ENCODE data around the gene KCNJ15. TPM values are rescaled to one million over a fixed set of nuclear protein-coding genes. Genes with fewer than 3 reads are reported as not detected.

The KCNJ15 gene
- total RNA-seq, 1 donor from 2014 or later: 0.46 TPM

DNA sequence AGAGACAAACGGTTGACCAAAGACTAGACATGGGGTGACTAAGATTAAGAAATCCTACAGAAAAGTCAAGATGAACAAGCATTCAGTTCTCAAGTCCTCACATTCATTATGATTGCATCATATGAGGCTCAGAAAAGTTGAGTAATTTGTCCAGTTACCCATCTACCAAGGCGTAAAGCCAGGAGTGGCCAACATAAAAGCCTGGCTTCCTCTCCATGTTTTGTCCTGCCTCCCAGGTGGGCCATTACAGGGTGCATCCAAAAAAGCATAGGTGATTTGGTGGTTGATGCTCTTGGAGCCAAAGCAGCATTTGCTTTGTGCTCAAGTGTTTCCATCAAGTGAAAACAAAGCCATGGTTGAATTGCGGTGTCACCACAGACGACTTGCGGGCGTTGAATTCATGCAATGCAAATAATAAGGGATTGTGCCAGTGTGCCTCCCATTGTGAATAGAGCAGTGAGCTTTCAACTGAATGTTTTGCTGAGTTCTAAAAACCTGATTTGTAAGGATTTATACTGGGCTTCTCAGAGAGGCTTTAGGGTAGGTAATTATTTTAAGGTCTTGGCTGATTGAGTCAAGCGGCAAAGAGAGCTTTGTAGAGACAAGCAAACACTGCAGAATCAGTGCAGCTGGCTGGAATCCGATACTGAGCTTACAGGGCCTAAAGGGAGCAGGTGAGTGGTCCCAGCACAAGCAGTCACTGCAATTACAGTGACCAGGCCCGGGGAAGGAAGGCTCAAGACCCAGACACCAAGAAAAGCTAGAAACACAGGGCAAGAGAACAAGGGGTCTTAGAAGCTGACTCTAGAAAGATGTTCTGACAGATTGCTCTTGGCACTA, 54.1 kb downstream of the KCNJ15 start:
- ATAC-seq (no peak), DNase-seq (ENCODE audit: missing footprints) (no peak)
- intact Hi-C loops (cut with DNase I): no loop called here

DNA sequence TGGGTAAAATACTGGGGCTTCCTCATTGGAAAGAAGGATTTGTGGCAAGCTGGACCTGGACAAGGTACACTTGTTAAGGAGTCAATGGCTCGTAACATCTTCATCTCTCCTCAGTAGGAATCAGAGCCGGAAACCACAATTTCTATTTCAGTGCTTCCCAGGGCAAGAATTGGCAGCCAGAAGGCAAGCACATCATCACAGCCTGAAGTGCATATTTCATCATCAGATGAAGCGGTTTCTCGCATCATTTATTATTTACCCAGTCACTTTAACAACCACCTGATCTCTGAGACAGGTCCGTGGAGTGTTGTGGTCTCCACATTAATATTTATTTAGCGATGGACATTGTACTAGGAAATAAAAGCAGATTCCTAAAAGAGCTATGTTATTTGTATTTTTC, 55.0 kb downstream of the KCNJ15 start:
- ATAC-seq (no peak), DNase-seq (ENCODE audit: missing footprints) (no peak)
- intact Hi-C loops (cut with DNase I): no loop called here

- intact Hi-C loops (cut with DNase I): no loop called here
- ATAC-seq (no peak), DNase-seq (ENCODE audit: missing footprints) (no peak)
Observed at GRCh38 chr21:38312822-38313221, 56.0 kb downstream of the KCNJ15 start.

DNA sequence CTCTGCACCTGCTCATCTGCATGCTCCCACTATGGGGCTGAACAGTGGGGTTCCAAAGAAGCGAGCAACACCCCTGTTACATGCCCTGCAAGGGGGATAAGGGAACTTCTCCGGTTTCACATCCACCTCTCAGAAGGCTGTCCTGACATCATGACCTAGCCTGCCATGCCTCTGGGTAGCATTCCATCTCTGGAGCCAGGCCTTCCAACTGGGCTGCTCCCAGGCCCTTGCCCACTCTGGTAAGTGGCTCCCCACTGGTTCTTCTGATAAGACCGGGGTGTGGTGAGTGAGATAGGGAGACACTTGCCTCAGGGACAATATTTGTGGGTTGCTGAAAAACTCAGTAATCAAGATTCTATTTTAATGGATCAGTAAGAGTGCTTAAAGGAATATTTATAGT, 57.8 kb downstream of the KCNJ15 start:
- DNase-seq (ENCODE audit: missing footprints): no peak
- intact Hi-C loops (cut with DNase I): no loop called here
- no peak for ATAC-seq

GRCh38 chr21:38315122-38315521, 58.3 kb downstream of the KCNJ15 start:
- DNase-seq (ENCODE audit: missing footprints) (no peak), ATAC-seq (no peak)
- intact Hi-C loops (cut with DNase I): no loop called here

- no peak for ATAC-seq
- DNase-seq (ENCODE audit: missing footprints): no peak
- intact Hi-C loops (cut with DNase I): no loop called here
Observed at GRCh38 chr21:38319781-38320180, 63.0 kb downstream of the KCNJ15 start.

GRCh38 chr21:38321568-38321967, 64.8 kb downstream of the KCNJ15 start:
- ATAC-seq: no peak
- intact Hi-C loops (cut with DNase I): no loop called here

DNA sequence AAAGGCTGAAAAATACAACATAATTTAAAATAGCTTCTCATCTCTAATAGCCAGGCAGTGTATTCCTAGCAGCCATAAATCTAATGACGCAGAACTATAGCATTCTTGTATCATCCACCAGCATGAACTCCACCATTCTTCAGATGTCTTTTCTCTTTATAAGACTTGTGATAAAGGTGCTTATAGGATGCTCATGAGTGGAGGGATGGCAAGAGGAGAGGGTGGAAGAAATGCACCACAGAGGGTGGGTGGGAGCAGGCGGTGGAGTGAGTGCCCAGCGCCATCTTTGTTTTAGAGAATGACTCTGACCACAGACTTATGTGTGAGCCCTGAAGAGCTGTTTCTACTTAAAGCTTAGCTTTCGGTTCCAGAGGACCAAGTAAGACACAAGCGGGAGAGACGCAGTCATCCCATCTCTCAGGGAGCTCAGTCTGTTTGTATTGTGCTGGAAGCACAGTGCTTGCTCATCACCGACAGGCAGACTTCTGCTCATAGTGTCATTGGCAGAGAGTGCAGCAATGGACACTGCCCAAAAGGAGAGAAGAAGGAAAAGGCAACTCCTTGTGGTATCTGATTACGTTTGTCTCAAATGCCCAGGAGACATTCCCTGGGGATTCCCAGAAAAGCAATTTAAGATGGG, 65.6 kb downstream of the KCNJ15 start:
- intact Hi-C loops (cut with DNase I): no loop called here
- DNase-seq (ENCODE audit: missing footprints): no peak
- no peak for ATAC-seq

More at GRCh38 chr21:38321568-38321967, 64.8 kb downstream of the KCNJ15 start:
- DNase-seq (ENCODE audit: missing footprints): no peak

- ATAC-seq (no peak), DNase-seq (ENCODE audit: missing footprints) (no peak)
- intact Hi-C loops (cut with DNase I): no loop called here
Observed at GRCh38 chr21:38323721-38324531, 67.1 kb downstream of the KCNJ15 start.

DNA sequence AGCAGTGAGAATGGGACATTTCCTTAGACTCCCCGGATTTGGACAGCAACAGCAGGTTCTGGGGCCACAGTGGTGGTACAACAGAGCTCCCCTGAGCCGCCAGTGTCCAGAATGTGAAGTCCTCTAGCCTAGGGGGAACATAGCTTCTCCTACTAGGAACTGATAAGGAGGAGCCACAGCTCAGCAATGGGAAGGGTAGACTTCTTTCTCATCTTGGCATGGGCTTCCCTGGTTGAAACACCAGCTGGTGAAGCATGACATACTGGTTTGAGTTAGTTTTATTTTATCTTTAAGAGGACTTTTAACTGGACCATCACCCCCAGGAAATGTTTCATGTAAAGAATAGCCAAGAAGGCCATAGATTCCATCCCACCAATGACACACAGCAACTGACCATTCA, 68.4 kb downstream of the KCNJ15 start:
- intact Hi-C loops (cut with DNase I): no loop called here
- ATAC-seq (no peak), DNase-seq (ENCODE audit: missing footprints) (no peak)

- intact Hi-C loops (cut with DNase I): no loop called here
- no peak for ATAC-seq
- no peak for DNase-seq (ENCODE audit: missing footprints)
Observed at GRCh38 chr21:38325731-38326420, 69.1 kb downstream of the KCNJ15 start.

DNA sequence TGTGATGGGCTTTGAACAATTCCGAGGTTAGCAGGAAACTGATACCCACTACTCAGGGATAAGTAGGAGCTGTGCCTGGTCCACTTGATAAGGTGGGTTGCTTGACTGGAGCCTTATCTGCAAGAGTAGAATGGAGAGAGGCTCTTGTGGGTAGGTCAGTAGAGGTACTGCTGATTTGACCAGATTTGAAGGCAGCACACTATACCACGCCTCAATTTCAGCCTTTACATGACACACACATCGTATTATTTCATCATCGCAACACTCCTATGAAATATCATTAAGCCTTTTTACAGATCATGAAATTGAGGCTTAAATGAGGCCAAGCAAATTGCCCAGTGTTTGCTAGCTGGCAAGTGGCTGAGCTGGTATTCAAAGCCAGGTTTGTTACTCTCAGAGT, 69.6 kb downstream of the KCNJ15 start:
- ATAC-seq (no peak), DNase-seq (ENCODE audit: missing footprints) (no peak)
- intact Hi-C loops (cut with DNase I): no loop called here

DNA sequence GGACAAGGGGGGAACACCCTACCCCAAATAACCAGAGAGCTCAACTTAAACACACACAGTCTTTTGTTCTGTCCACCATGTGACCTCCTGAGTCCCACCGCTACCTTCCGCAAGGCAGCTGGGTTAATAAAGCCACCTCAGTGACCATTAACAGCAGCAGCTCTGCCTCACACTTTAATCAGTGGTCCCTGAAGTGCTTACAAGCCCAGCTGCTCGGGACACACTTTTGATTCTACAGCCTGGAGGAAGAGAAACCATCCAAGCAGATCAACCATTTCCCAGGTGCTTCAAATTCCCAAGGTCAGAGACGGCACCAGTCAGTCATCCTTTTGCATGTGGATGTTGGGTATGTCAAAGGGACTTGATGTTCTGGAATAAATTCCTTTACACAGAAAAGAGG, 70.1 kb downstream of the KCNJ15 start:
- DNase-seq (ENCODE audit: missing footprints): no peak
- intact Hi-C loops (cut with DNase I): no loop called here
- no peak for ATAC-seq

- ATAC-seq: no peak
Observed at GRCh38 chr21:38327984-38328383, 71.2 kb downstream of the KCNJ15 start.

DNA sequence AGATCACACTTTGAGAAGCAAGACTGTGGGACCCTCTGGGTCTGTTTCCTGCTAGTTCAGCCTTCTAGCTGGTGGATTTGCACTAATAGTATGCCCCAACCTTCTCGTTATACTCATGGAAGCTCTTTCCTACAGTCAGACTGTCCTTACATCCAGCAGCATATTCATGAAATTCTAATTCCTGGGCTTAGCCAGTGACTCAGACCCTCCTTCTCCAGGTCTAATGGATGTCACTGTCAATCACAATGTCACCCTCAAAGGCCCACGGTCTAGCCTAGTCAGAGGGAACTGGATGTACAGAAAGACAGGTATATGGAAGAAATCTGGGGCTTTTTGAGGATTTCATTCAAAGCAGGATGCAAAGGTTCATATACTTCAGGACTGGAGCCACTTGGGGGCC, 72.4 kb downstream of the KCNJ15 start:
- DNase-seq (ENCODE audit: missing footprints): no peak
- intact Hi-C loops (cut with DNase I): no loop called here
- no peak for ATAC-seq

More at GRCh38 chr21:38327984-38328383, 71.2 kb downstream of the KCNJ15 start:
- DNase-seq (ENCODE audit: missing footprints): no peak
- intact Hi-C loops (cut with DNase I): no loop called here

- DNase-seq (ENCODE audit: missing footprints) (no peak), ATAC-seq (no peak)
- intact Hi-C loops (cut with DNase I): no loop called here
Observed at GRCh38 chr21:38330666-38331065, 73.9 kb downstream of the KCNJ15 start.

DNA sequence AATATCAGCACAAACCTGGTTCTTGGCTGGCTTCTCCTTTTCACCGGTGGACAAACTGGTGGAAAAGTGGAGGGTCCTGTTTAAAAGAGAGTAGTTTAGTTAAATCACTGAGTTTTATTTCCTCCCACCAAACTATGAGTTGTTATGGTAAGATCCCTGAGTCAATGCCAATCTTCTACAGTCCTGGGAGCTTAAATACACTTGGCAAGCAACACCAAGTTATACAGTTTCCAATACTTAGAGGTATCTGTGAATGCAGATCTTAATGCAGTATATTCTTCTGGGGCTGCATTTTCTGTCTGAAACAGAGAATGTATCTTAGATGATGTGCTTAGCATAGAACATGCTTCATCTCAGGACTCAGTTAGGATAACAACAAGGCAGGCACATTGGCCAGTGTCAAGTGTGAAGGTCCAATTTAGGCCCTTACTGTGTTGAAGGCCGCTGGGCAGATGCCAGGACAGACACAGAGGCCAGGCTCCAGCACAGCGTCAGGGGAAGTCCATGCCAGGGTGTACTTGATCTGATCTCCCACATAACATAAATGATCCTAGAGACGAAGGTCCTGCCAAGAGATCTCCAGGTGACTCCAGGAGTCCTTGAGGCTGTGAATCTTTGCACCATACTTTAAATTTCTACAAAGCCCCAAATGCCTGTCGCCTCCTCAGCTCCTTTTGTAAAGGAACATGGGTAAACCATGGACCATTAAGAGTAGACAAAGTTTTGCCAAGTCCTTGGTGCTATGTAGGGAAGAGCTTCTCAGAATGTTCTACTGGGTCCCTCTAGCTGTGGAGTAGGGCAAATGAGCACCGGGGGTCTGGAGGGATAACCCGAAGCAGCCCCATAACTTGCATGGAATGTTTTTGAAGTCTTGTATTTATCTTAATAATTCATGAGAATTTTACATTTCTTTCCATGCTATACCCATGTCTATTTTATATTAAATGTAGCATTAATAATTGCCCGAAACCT, 76.8 kb downstream of the KCNJ15 start:
- DNase-seq (ENCODE audit: missing footprints) (no peak), ATAC-seq (peak; percentile 65)
- intact Hi-C loops (cut with DNase I): no loop called here

- intact Hi-C loops (cut with DNase I): no loop called here
- no peak for DNase-seq (ENCODE audit: missing footprints)
- ATAC-seq: no peak
Observed at GRCh38 chr21:38334866-38335265, 78.1 kb downstream of the KCNJ15 start.

Data from Right ventricle myocardium inferior (tissue), 1 donor.